GM21529 (cell line): ENCODE measurements around the gene IGF1R.

Experiments
- ATAC-seq: cut with Tn5 transposase; IDR thresholded peaks from one replicate; pipeline ENCODE4 v1.9.1; 2021; ENCODE audit not compliant: unreplicated experiment

Gene IGF1R

DNA sequence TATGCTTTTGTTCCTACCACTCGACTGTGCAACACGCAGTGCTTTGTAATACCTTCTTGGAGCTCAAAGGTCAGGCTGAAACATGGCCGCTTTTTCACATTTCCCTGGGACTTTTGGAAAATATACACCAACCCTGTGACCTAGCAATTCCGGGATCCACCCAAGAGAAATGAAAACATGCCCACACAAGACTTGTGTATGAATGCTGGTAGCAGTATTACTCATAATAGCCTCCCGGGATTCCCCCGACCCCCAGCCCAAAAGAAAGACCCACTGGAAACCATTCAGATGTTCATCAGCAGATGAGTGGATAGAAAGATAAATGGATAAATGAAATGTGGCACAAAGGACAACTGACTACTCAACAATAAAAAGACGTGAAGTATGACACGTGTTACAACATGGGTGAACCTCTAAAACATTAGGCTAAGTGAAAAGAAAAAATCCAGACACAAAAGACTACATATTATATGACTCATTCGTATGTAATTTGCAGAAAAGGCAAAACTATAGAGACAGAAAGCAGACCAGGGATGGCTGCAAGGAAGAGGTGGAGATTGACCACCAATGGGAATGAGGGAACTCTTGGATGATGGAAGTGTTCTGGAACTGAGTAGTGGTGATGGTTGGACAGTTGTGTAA is 255.2 kb downstream of the IGF1R start:
- ATAC-seq = no peak

DNA sequence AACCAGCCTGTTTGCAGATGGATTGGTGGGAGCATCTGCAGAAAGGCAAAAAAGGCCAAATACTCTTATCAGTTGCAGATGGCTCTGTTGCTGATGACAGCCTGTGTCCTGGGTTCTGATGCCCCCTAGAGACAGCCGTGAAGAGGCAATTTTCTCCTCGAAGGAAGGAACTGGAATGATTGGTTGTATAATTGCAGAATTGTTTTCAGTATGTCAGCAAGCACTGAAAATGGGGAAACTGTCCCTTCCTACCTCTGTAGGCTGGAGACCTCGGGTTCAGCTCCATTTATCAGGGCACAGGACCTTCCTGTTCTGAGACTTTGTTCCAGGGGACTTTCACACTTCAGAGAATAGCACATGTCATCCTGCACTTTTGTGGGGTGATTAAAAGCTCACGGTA is 256.2 kb downstream of the IGF1R start:
- ATAC-seq = no peak

DNA sequence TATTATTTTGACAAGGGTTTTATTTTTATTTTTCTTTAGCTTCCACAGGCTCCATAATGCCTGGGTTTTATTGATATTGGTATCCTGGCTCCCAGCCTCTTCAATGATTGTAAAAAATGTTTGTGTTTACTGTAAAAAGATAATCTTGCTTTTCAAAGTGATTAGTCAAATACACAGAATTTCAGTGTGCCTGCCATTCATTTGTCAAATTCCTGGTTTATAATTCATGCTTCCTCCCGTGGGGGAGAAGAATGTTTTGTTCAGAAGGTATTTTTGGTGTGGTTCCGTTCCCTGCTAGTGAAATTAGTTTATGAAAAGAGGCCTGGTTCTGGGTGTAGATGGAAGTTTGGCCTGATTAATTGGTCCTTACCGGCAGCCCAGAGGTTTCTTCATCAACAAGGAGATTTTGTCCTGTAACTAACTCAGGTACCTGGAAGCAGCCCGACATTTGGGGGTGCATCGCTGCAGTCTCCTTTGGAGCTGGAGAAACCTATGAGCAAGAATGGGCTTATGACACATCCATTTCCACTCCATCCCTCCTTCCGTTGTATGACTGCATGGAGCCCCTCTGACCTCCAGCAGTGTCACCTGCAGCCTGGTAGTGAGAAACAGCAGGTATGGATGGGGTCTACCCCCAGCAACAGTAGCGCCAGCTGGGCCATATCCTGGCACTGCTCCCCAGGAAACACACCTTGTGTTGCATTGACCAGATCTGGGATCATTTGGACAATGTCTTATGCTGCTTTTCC is 257.8 kb downstream of the IGF1R start:
- no peak for ATAC-seq

DNA sequence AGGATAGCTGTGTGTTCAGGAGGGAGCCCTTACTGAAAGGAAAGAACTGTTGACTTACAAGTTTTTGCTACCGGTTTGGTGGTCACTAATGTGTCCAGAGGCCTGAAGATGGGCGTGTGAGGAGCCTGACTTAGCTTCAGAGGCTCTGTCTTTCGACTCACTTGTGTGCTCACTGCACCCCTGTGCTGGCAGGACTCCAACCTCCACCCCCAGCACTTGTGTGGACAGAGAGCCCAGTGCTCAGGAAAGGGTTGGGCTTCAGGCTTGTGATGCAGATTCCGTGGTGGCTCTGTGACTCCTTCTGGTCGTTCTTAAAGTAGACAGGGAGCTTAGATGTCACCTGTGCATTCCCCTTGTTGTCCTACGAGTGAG is 258.4 kb downstream of the IGF1R start:
- ATAC-seq = no peak

DNA sequence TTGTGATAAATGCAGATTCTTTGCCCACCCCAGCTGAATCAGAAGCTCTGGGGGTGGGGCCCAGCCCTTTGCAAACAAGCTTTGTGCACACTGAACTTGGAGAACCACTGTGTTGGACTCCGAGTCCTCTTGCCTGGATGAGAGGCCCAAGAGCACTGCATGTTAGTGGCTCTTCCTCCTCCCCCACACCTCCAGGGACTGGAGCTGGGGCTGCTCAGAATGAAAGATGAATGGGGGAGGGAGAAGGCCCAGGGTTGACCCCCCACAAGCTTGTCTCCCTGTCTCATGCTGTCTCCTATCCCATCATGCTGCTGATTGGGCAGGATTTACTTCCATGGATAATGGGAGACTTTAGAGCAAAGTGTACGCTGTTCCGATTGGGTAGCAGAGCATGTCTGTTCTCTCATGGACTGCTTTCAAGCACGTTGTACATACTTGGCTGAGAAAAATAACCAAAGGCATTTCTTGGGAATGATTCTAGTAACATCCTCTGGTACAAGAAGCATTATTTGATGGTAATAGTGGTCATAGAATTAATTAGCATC is 259.7 kb downstream of the IGF1R start:
- no peak for ATAC-seq

DNA sequence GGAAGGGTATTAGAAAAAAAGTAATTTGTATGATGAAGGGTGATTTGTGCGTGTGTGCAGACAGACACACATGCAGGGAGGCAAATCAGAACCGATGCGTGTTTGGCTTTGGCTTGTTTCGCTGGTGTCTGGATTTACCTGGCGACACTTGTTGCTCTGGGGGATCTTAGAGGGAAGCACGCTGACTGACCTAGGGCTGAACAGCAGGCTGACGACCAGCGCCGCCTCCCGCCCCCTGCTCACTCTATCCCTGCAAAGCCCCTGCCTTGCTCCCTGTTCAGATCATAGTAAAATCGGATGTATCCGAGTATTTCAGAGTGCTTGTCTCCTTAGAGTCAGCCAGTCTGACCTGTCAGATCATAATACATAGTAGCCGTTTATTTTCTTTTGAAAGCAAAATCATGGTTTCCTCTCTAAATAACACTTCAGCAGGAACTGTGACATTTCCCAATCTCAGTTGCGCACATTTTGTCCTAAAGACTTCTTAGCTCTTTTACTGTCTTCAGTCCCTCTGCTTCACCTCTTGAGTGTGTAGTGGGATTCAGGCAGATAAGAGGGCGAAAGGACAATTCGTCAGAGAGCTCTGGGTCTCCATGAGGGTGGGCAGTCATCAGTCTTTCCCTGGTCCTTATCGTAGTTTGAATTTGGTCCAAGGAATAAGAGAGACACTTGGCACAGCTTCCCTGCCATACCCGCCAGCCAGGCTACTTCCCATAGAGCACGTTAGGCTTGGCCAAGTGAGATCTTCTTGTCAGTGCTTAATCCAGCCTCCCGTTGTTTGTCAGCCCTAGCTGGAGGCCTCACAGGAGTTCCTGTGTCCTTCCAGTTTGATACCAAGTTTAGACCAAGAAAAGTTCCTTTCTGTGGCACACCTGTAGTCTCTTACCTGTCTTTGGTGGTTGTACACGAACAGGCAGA is 261.9 kb downstream of the IGF1R start:
- ATAC-seq = no peak

DNA sequence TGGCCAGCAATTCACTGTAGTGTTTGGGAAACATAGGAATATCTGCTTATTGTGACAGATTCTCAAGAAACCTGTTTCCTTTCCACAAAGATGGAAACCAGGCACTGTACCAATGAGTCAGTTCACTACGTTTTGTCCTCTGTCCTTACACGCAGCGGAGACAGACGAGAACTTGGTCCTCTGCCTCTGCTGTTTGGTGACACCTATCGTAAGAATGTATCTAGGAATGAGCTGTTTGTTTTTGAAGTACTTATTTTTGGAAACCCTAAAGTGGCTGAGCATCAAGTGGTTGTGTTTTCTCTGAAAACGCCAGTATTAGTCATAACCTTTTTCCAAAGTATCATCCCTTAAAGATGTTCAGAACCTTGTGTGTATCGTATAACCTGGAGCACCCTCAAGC is 266.3 kb downstream of the IGF1R start:
- no peak for ATAC-seq

DNA sequence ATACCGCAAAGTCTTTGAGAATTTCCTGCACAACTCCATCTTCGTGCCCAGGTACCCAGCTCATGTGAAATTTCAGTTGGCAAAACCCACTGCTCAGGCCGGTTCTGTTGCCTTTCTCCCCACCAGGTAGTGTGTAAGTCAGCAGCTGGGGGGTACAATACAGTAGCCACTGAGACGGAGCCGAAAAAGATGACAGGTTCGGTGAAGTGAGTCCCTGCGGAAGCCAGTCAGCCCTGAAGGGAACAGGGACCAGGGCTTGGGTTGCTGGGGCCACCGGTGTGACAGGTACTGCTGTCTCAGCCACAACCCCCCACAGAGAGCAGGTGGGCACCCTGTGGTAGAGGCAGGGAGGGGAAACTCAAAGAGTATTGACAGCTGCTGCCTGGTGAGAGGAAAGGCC is 268.5 kb downstream of the IGF1R start:
- ATAC-seq = no peak

DNA sequence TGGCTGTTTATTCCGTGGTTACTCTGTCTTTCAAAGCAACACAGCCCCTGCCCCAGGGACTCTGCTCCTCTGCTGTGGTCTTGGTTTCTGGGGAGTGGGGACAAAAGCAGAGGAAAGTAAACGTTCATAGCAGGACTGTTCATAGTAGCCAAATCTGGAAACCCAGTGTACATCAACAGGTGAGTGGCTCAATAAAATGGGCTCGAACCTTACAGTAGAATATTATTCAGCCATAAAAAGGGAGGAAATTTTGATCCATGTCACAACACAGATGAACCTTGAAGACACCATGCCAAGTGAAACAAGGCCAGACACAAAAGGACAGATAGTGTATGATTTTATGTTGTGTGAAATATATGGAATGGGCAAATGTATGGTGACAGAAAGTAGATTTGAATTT is 269.1 kb downstream of the IGF1R start:
- ATAC-seq = no peak

DNA sequence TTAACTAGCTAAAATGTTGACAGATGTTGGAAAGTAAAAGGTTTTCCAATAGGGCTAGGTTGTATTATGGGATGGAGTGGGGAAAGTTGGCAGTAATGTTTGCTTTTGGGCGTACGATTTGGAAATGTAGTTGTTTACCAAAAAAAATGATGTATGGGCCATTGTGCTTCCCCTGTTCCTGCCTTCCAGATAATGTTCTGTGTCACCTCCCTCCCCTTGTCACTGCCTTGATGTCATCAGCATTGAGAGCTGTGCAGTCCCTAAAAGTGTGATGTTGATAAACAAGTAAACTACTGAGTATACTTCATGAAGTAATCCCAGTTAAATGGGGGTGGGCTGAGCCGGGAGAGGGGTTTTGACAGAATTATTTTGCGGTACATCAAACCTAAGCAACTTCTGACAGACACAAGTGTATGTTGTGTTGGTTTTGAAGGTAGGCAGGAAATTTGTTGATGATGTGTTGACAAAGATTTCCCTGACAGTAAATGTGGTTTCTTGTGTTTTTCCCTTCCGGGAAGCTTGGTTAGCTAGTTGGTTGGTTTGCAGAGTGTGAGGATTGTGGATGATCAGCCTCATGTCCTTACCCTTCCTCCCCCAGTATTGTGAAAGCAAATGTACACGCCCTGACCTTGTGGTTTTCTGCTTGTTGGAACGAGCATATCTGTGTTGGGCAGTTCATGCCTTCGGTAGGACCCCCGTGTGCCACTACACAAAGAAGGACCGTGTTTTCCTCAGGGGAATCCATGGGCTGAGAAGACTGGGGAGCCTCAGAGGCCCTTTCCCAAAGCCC is 271.9 kb downstream of the IGF1R start:
- no peak for ATAC-seq

DNA sequence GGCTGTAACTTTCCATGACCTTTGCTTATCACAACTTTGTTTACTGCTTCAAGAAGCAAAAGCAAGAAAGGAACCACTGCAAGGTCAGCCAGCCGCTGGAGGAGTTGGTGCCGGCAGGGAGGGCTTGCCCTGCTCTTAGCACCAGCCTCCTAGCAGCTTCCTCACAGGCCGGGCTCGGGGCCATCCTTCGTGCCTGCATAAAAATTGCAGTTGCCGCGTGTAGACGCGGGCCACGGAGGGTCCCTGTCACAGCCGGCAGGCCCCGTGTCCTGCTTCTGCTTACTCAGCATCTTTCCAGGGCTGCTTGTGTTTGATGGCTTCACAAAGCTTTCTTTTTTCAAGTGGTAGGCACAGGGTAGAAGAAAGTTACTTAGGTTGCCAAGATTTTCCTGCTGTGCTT is 274.8 kb downstream of the IGF1R start:
- ATAC-seq = no peak

DNA sequence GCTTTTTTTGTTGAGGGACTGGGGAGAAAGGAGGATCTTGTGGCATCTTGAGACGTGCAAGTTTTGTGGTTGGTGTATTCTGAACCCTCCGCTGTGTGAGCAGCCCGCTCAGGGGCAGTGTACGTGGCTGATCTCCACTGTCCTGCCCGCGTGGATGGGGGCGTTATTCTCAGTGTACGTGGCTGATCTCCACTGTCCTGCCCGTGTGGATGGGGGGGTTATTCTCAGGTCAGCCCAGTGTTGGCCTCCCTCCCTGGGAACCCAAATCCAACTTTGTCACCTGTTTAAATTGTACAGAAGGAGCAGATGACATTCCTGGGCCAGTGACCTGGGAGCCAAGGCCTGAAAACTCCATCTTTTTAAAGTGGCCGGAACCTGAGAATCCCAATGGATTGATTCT is 275.2 kb downstream of the IGF1R start:
- ATAC-seq = no peak

DNA sequence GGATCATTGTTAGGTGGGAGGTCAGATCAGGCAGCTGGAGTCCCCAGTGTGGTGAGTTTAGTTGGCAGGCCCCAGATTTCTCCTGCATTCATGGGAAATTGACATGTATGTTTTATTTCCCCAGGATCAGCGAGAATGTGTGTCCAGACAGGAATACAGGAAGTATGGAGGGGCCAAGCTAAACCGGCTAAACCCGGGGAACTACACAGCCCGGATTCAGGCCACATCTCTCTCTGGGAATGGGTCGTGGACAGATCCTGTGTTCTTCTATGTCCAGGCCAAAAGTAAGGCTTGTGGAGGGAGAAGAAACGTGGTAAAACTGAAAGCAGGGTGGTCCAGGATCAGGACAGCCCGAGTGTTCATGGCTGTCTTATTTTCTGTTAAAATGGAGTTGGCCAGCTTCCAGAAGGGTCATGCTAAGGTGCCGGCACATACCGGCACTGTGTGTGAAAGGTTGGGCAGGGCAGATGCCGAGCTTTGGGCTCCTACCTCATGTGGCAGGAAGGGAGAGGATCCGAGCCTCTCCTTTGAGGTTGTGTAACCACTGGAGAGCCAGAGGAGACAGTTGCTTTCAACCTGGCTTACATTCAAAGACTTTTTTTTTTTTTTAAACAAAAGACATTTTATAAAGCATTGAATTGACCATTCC is 276.2 kb downstream of the IGF1R start:
- no peak for ATAC-seq

DNA sequence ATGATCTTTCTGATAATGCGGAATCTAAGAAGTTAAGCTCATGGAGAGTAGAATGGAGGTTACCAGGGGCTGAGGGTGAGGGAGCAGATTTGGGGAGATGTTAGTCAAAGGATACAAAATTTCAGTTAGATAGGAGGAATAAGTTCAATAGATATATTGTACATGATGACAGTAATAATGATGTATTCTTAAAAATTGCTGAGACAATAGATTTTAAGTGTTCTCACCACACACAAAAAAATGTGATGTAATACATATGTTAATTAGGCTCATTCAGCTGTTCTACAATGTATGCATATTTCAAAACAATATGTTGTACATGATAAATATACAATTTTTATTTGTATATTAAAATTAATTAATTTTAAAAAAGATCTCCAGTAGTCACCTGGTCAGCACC is 277.9 kb downstream of the IGF1R start:
- ATAC-seq = no peak

DNA sequence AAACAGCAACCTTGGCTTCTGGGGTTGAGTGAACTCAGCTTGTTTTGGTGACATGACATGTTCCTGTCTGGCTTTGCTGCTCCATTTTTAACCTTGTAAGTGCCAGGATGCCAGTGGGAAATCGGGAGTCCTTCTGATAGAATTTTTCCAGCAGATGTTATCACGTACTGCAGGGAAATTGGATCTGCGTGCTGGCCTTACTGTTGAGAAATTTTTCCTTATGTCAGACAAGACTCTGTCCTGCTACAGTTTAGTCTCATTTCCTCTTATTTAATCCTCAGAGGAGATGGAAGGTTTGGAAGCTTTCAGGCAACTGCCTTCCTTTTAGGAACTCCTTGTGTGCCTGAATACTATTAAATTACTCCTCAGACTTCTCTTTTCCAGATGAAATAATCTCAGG is 278.7 kb downstream of the IGF1R start:
- ATAC-seq = no peak

DNA sequence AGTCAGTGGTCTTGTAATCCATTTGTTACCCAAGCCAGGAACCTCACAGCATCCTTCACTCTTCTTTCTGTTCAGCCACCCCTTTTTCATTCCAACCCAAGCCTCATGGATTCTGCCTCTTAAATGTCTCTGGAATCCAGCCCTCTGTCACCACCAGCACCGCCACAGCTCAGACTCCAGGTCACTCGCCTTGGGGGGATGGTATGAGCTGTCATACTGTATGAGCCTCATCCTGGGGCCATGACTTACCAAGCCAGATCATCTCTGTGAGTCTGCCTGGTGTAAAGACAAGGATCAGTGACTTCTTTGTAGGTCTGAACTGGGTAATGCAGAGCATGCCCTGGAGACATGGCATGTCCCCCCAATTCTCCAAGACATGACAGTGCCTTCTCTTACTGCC is 279.7 kb downstream of the IGF1R start:
- no peak for ATAC-seq

DNA sequence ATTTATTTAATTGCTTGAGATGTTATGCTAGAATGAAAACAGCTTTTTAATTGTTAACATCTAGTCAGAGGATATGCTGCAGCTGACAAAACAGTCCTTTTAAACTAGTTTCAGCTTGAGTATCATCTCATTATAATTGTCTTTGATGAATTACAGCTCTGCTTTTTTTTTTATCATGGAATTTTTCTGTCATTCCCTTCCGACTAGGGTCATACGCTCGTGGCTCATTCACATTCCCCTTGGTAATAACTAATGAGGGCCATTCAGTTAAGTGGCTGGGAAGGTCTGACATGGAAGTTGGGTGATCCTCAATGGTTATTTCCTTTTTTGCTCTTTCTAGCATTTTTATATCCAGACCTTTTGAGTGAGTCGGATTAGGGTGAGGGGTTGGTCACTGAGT is 282.2 kb downstream of the IGF1R start:
- no peak for ATAC-seq

DNA sequence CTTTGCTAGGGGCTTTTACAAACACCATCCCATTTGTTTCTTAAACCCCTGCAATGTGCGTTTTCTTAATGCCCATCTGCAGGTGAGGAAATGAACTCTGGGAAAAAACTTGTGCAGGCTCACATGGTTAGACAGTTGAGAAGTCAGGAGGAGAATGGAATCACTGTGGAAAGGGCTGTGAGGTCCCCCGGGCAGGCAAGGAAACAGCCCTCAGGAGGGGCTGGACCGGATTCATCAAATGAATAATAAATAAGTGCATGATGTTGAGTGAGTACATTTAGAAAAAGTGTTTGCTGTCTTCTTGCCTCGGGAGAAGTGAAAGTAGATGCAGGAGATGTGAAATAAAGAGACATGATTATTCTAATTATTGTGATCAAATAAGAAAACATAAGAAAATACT is 282.7 kb downstream of the IGF1R start:
- no peak for ATAC-seq

DNA sequence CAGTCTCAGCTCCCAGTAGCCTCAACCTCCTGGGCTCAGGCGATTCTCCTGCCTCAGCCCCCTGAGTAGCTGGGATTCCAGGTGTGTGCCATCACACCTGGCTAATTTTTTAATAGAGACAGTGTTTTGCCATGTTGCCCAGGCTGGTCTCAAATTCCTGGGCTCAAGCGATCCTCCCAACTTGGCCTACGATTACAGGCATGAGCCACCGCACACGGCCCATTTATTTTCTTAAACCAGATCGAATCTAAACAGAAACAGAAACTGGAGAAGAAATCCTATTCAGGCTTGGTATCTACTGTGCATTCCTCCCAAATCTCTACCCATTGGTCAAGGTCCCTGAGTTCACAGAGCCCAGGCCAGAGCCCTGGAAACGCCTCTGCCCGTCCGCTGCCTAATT is 285.1 kb downstream of the IGF1R start:
- no peak for ATAC-seq

DNA sequence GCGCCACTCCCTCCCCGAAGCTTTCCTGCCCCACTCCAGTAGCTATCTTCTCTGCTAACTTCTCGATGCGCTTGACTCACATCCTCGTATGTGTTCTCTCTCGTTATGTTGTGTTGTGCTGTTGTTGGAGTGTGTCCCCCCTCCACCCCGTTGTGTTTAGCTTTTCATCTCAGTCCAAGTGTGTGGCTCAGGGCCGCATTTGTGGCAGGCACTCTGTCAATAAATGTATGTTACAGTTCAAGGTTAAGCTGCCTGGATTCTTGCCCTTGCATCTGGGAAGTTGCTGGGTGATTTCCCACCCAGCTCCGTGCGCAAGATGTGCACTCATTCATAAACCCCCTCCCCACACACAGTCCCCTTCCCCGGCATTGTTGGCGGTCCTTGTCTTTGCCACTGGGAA is 287.4 kb downstream of the IGF1R start:
- no peak for ATAC-seq
